Endothelial cell of umbilical vein (primary cell): ENCODE data around the gene NCOA7.

ENCODE experiments used
- CTCF ChIP-seq, 2 donors: IDR thresholded peaks; 1 replicate in 1 of 2; 2 replicates in 1 of 2; pipeline ENCODE4 v1.5.1; 2011; ENCODE audit warnings: low read length in 2 of 2, mild to moderate bottlenecking in 2 of 2, moderate library complexity in 2 of 2, control low read depth in 1 of 2, inconsistent platforms in 1 of 2, low read depth in 1 of 2; ENCODE audit not compliant: insufficient read depth in 1 of 2; ENCODE audit errors: extremely low read depth in 1 of 2
- EZH2 ChIP-seq: IDR thresholded peaks from 2 replicates; pipeline ENCODE4 v1.6.1; 2012; ENCODE audit warnings: borderline replicate concordance, low read depth, mild to moderate bottlenecking, moderate library complexity, low read length, inconsistent platforms; ENCODE audit not compliant: severe bottlenecking
- JUN ChIP-seq: IDR thresholded peaks from 2 replicates; pipeline ENCODE4 v1.6.1; 2011; ENCODE audit warnings: borderline replicate concordance, low read depth; ENCODE audit not compliant: insufficient read length, insufficient read depth
- MAX ChIP-seq: IDR thresholded peaks from 2 replicates; pipeline ENCODE4 v1.6.1; 2011; ENCODE audit not compliant: insufficient read depth, insufficient read length
- MYC ChIP-seq: IDR thresholded peaks from one replicate; pipeline ENCODE4 v1.6.1; 2011; ENCODE audit warnings: mild to moderate bottlenecking, low read depth, low read length
- POLR2A ChIP-seq: IDR thresholded peaks from 2 replicates; pipeline ENCODE4 v1.6.1; 2012; ENCODE audit warnings: low read depth, mild to moderate bottlenecking, control low read depth, low read length
- POLR2AphosphoS5 ChIP-seq: IDR thresholded peaks from 2 replicates; pipeline ENCODE4 v1.6.1; 2012; ENCODE audit warnings: low read depth, mild to moderate bottlenecking, control low read depth, low read length, moderate library complexity; ENCODE audit not compliant: insufficient read depth

GRCh38 chr6:125754566-125754965 lies 36.2 kb upstream of the NCOA7 start:
- TF ChIP-seq JUN = no peak
- TF ChIP-seq CTCF (IDR thresholded peaks at IDR 0.05; ENCODE audit: extremely low read depth in 1 of 2, insufficient read depth in 1 of 2, low read depth in 1 of 2, low read length in 2 of 2) = no peak
- no peak for TF ChIP-seq POLR2A
- TF ChIP-seq EZH2 = no peak
- TF ChIP-seq MAX = no peak
- no peak for TF ChIP-seq MYC
- no peak for TF ChIP-seq POLR2AphosphoS5
